HG02885 (cell line): ENCODE data around the gene FOXO1.

Experiments used
- ATAC-seq: cut with Tn5 transposase; IDR thresholded peaks from one replicate; pipeline ENCODE4 v1.9.1; 2021; ENCODE audit warnings: mild to moderate bottlenecking; ENCODE audit not compliant: unreplicated experiment, poor library complexity

Gene FOXO1

DNA sequence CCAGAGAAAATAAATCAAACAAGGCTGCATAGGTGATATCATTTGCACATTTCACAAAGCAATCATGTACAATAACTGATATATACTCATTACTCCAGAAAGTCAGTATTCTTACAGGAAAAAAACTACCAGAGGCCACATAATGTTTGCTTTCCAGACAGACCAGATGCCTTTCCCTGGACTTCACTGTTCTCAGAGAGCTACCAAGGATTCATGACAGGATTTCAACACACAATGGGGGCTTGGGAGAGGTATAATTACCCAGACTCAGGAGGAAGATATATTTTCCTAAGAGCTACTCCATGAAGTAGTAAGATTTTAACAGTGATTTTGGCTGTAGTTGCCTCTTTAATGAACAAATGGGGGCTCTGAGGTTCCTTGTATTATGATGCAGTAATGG lies 110.0 kb downstream of the FOXO1 start:
- ATAC-seq = no peak

DNA sequence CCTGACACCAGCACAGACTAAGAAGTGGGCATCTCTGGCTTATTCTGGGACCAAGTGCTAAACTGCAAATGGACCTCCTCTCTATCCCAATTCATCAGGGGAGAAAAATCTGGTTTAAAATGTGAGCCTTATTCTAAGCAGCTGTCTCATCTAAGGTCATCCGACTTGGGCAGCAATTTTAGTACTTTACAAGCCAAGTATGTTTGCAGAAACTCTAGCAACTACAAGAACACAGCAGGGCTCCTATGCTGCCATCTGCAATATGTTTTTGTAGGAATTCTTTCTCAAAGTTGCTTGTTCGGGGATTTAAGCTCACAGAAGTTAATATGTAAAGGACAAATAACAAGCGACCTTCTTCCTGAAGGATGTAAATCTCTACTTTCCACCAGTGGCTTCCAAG lies 113.1 kb downstream of the FOXO1 start:
- ATAC-seq = no peak

DNA sequence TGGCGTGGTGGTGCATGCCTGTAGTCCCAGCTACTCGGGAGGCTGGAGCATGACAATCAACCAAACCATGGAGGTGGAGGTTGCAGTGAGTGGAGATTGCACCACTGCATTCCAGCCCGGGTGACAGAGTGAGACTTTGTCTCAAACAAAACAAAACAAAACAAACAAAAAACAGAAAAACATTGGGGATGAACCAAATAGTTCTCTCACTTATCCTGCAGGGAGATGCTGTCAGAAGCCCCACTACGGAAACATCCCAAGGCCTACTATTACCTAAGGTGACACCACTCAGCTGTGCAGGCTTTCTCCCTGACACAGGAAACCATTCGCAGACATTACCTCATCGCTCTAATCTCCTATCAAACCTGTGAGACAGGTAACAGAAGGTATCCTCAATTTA lies 113.5 kb downstream of the FOXO1 start:
- ATAC-seq = no peak

DNA sequence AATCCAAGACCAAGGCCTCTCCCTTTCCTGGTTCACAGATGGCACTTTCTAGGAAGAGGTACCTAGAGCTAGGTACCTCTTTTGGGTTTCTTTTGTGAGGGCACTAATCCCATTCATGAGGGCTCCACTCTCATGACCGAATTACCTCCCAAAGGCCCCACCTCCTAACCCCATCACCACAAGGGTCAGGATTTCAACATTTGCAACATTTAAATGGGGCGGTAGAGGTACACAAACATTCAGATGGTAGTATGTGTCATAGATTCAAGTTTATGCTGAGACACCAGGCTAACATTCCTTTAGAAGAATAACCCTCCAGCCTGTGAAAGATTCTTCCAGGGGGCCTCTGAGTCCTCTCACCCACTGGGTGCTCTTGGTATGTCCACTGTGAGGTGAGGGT lies 116.3 kb downstream of the FOXO1 start:
- ATAC-seq = no peak

DNA sequence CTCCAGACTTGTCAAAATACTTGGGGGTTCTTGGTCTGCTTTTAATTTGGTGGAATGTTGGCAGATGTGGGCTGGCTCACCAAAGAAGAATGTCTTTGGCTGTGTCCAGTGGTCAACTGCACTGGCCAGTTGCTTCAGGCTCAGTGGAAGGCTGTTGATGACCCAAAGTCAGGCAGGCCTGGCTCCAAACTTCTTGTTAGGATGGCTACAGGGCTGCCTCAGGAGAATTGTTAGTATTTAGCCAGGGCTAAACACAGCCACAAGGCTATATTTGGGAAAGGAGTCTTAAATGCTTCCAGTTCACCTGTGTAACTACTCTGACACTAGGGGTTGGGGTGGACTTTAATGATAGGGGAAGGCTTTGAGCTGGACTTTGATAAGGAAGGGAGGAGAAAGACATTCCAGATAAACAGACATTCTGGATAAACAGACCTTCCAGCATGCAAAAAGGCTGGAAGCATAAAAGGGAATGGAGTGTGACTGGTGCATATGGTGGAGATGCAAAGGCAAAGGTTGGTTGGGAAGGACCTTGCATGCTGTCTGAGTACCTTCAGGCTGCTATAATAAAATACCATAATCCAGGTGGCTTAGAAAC lies 116.8 kb downstream of the FOXO1 start:
- no peak for ATAC-seq

DNA sequence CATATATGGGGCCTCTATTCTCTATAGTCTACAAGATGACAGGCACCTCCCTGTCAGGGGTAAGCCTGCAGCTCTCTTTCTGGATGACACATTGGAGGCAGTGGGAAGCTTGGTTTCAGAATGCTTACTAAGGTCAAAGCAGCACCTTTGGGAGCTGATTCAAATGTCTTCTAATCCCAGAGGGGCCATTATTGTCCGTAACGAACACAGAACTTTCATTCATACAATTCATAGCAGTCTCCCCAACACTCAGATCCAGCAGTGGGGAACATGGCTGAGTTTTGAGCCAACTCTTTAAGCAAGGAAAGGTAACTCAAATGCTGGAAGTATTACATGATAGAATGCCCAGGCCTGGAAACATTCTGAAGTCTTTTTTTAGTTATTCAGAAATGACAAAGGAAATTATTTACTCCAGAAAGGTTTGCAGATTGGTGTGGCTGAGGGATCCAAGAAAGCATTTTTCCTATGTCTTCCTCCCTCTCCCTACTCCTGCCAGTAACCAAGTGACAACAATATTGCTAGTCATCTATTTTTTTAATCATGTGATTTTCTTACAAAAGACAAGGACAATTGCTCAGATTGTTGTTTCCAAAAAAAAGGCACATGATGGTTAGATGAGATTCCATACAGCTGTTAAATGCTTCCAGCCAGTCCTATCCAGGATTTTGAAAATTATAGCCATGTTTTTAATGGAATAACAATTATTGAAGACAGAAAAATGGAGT lies 118.7 kb downstream of the FOXO1 start:
- ATAC-seq = no peak

DNA sequence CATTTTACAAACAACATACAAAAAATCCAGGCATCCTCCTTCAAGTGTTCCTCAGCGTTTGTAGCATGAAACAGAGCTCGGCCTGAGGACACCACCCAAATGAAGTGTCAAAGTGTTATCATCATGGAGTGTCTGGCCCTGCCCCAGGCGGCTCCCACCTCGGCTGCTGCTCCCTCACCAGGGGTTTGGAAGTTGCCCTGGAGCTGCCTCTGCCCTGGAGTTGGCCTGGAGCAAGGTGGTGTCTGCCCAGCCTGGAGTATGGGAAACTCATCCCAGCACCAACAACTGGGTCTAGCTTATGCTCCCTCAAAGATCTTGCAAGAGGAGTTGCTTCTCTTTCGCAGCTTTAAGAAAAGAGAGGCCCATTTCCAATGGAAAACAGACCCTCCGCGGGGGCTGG lies 120.4 kb downstream of the FOXO1 start:
- no peak for ATAC-seq

DNA sequence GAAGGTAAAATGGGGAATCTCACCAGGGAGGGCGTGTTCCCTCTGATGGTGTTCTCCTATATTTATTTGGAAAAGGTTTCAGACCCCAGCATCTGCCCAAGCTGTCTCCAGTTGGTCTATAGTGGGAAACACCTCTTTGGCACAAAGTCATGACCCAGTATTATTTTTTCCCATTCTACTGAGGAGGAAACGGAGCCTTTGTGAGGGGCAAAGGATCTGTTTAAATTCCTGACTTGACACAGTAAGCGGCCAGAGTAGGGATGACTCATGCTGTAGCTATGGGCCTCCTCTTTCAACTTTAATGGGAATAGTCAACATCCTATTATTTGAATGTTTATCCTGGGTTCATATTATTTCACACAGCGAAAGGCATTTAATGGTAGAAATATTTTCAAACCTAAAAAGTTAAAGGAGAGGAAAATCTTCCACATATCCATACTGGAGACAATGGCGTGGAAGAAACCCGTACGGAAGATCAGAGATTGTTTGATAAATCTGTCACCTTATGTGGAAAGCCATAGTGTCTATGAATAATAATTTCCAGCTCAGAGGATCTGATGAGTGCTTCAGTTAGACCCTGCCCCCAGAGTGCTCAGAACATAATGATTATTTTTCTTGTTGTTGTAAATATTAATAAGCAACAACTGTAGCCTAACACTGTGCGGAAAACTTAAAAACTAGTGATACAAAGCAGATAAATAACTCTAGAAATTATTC lies 126.0 kb downstream of the FOXO1 start:
- no peak for ATAC-seq

DNA sequence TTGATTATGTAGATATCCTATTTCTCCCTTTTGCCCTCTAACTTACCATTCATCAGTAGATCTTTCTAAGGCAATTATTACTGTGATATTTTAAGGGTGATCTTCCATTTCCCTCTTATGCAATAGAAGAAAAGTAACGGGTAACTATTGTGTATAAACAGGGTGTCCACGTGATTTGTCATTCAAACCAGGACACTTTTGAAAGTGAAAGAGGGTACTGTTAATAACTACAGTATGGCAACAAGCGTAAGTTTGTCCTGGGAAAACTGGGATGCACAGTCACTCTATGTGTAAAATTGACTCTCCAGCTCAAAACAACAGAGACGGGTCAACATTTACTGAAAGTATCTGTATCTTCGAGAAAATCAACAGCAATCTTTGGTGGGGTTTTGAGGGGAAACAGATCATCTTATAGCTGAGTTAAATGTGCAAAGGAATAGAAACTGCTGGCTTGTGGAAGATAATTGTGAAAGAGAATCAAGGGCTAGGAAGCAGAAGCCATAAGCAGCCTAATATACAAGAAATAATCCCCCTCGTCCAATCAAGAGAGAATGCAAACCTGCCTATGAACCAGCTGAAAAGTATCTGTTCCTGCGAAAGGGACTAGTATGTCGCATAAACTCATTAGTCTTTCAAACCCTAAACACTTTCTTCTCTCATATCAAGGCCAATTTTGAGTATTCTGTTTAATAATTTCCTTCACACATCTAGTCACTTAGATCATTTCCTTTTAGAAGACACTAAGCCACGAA lies 126.7 kb downstream of the FOXO1 start:
- ATAC-seq = no peak

DNA sequence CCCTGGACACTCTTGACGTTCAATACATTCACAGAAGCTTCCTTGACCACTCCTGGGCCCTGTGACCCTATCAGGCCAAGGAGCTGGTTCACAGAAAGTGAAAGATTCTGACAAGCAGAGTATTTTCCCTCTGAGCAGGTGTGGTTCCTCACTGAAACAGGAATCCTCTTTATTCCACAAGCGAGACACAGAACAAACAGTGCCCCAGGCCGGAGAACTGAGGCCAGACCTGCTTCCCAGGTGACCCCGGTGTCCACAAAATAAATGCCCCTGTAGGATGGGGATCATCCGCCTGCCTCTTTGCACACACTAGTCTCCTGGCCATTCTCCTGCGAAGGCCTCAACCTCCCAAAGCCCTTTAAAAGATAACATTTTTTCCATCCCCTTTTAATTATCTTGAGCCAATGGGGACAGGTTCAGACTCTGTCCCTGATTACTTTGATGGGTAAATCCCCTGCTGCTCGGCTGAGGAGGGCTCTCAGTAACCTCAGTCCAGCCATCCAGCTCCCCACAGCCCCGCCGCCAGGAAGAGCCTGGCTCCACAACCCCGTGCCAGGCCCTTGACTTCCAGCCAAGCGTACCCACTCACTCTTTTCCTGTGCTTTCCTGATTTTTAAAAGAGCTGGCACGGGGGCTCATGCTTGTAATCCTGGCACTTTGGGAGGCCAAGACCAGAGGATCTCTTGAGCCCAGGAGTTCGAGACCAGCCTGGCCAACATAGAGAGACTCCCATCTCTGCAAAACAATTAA lies 129.1 kb downstream of the FOXO1 start:
- ATAC-seq = no peak

DNA sequence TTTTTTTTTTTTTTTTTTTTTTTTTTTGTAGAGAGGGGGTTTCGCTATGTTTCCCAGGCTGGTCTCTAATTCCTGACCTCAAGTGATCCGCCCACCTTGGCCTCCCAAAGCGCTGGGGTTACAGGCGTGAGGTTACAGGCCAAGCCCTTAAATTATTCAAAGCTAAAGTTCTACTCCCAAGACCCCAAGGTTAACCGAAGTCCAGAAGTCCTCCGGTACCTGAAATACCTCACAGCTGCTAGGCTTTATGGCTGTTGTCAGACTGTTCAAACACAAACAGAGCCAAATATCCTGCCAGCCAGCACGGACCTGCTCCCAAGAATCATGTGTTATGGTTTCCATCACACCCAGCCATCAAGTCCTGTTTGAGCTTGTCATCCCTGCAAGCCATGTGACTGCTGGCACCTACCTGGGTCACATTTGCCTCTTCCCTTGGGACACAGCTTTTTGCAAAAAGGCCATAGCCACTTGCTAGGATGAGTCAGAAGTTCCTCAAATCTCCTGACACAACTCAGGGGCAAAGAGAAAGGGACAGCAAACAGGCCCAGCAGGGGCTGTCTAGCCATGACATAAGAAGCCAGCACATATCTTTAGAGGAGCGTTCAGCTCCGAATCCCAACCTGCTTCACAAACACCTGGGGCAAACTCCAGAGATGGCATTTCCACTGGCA lies 129.9 kb downstream of the FOXO1 start:
- no peak for ATAC-seq

DNA sequence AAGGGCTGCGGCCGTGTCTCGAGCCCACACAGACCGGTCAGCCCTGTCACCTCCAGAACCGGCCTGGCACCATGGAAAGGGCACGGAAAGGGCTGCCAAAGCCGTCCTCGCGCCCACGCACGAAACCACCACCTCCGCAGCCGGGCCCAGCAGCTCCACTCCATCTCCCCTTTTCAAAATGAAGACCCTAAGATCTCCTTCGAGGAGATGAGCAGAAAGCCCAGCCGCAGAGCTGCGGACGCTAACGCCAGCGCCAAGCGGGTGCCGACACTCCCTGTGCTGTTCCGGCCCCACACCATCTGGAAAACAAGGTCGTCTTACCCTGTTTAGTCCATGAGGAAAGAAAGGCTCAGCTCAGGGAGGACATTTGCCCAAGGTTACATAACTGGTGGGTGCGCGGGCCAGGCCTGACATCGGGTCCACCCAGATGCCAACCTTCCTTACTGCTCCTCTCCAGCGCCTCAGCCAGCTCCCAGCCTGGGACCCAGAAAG lies 131.1 kb downstream of the FOXO1 start:
- ATAC-seq = no peak

DNA sequence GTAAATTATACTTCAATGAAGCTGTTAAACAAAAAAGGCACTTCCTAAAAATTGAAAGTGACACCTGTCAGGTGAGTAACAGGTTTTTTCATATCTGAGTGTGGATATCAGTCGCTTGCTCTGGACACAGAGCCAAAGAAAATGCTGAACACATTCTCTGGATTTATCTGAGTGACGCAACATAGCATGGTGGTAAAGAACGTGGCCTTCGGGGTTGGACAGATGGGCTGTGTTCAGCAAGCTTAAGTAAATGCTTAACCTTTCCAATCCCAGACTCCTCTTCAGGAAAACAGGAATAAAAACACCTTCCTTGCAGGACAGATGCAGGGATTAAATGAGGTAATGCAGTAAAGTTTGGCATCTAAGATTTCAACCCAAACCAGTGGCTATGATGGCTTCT lies 132.0 kb downstream of the FOXO1 start:
- no peak for ATAC-seq

DNA sequence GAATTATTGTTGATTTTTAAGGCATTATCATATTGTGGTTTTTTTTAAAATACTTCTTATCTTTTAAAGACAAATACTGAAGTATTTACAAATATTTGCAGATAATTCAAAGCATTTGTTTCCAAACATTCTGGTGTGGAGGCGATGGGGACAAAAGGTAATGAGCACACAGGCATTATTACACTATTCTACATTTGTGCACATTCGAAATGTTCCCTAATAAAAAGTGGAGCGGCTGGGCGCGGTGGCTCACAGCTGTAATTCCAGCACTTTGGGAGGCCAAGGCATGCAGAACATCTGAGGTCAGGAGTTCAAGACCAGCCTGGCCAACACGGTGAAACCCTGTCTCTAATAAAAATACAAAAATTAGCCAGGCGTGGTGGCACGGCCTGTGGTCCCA lies 133.4 kb downstream of the FOXO1 start:
- ATAC-seq = no peak

DNA sequence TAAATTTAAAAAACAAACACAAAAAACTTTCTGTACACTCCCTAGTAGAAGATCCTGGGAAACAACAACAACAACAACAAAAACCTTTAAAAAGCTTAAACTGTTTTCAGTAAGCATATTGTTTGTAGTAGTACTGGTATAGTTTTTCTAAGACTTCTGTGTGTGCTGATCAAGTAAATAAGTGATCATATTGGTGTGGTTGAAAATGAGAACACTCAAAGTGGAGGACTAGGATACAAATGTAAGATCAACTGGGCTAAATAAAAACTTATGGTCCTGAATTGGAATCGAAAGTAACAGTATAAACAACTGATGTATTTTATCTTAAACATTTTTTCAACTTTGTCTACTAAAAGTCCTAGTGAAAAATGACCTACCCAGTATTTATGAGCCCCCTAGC lies 135.5 kb downstream of the FOXO1 start:
- ATAC-seq = no peak

DNA sequence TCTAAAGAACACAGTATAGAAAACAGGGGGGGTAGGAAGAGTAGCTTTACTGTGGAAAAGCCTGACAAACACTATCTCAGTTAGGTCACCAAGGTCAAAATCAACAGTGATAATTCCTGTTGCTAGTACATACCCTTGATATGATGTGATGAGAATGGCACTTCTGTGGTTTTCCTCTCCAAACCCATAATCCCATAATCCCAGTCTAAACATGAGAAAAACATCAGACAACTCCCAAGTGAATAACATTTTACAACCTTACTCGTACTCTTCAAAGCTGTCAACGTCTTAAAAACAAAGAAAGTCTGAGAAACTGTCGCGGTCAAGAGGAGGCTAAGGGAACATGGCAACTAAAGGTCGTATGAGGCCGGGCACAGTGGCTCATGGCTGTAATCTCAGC lies 137.6 kb downstream of the FOXO1 start:
- ATAC-seq = no peak

DNA sequence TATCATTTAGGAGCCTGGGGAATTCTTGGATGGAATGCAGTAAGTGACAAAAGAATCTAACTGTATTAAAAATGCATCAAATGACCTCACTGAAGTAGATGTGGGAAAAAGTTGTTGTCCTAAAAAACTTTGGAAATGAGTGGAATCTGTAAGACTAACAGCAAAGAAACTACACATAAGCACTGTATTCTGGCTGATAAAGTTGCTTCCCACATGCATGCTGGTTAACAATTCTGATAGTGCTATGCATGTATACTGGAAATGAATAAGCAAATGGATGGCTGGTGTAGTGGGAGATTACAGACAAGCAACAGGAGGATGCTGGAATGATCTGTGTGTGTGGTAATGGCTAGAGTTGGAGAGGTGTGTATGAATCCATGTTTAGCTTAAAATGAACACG lies 138.5 kb downstream of the FOXO1 start:
- ATAC-seq = no peak

DNA sequence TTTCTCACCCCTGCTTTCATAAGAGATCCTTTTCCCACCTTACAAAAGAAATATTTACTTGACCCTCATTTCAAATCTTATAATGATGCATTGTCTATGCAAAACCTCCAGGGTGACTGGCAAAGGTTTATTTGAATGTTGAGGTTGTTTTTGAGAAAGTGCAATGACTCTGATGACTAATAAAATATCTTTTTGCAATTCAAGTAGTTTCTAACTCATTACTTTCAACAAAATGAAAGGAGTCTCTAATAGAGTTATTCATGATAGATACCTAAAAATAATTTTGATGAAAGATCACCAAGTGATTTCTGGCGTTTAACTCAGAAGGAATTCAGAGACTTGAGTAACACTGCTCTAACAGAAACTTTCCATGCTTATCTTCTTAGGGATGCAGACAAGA lies 144.2 kb downstream of the FOXO1 start:
- no peak for ATAC-seq

DNA sequence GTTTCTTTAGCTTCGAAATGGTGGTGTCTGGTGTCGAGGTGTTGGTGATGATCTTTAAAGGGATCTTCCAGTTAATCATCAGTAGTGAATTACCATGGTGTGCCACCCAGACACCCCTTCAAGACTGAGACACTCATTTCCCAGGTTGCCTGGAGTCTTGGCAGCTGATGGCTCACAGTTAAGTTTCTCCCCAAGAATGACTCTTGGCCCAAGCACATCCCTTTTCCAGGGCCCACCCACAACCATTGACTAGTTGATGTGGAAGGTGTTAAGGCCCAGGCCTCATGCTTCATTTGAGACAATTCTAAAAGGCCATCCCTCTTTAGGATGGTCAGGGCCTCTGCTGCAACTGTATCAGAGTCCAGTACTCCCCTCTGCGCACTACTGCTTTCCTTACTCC lies 145.5 kb downstream of the FOXO1 start:
- ATAC-seq = no peak

DNA sequence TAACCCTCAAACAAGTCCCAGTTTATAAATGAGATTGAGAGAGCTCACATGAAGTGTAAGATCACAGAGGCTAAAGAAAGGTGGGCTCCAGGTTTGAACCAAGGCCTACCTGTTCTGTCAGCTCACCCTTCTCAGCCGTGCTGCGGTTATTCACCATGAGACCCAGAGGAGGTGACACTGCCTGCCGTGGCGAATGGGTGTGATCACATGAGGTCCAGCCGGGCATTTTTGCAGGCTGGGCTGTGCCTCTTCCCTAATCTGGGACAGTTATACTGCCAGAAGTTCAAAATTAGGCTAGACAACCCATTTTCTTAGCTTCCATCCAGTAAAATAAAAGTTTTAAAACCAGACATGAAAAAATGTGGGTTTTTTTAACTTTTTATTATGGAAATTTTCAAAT lies 146.8 kb downstream of the FOXO1 start:
- no peak for ATAC-seq
